PC-9 (cell line): ENCODE data around the gene BOK.

ENCODE experiments used
- EZH2 ChIP-seq: fragments of 200-600 bp; sonication (generic); IDR thresholded peaks from 2 replicates; pipeline ENCODE4 v1.8.0; 2017; ENCODE audit warnings: antibody characterized with exemption, low read depth
- TF ChIP-seq, protein P1 (sequence below): fragments of 200-600 bp; sonication (generic); conservative IDR thresholded peaks from 2 replicates; pipeline ENCODE4 v1.6.1; 2017; ENCODE audit warnings: mixed run types, antibody characterized with exemption, mild to moderate bottlenecking, moderate library complexity

DNA sequence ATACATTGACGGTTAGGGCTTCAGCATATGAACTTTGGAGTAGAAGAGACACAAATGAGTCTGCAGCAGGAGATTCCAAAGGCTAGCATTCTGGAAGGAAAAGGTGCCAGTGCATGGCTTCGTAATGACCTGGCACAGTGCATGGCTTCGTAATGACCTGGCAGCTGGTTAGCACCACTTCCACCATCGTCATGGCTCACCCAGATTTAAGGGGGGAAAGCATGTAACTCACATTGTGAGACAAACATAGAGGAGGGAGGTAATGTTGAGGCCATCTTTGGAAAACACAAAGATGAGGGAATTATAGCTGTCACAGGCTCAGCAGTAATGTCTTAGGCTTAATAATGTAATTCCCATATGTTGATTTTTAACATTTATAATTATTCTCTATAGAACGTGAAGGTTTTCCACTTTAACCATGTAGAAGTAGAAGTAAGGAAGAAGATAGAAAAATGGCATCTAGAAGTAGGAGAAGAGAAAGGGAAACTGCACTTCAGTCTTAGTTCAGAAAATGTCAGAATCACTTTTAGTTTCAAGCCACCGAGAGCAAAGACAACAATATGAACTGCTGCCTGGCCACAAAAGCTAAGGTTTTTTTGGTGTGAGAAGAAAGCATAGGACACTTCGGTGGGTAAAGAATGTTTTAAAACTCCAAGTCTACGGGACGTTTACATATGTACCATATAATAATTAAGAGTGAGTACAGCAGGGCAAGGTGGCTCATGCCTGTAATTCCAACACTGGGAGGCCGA is 43.4 kb upstream of the BOK start:
- TF ChIP-seq EZH2 = no peak
- TF ChIP-seq, protein P1, sequence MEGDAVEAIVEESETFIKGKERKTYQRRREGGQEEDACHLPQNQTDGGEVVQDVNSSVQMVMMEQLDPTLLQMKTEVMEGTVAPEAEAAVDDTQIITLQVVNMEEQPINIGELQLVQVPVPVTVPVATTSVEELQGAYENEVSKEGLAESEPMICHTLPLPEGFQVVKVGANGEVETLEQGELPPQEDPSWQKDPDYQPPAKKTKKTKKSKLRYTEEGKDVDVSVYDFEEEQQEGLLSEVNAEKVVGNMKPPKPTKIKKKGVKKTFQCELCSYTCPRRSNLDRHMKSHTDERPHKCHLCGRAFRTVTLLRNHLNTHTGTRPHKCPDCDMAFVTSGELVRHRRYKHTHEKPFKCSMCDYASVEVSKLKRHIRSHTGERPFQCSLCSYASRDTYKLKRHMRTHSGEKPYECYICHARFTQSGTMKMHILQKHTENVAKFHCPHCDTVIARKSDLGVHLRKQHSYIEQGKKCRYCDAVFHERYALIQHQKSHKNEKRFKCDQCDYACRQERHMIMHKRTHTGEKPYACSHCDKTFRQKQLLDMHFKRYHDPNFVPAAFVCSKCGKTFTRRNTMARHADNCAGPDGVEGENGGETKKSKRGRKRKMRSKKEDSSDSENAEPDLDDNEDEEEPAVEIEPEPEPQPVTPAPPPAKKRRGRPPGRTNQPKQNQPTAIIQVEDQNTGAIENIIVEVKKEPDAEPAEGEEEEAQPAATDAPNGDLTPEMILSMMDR = no peak
